Activated CD8-positive, alpha-beta T cell treated with anti-CD3 and anti-CD28 coated beads for 36 hours (primary cell): Measurements from ENCODE around the gene MRPL33. TPM values are rescaled to one million over a fixed set of nuclear protein-coding genes. Genes with fewer than 3 reads are reported as not detected.
A peak's percentile ranks its signal among the peaks of the same experiment; 100 is the strongest.

Experiments
- ATAC-seq: fragments of 200-7000 bp; cut with Tn5 transposase; one replicate; pipeline ENCODE4 v1.10.0; 2021; ENCODE audit warnings: mild to moderate bottlenecking, moderate library complexity
- CTCF ChIA-PET: fragments of 350-600 bp; sonication (Branson Sonifier 250); formaldehyde crosslinking; loops from one replicate; lab custom pipeline; 2021; ENCODE audit warnings: antibody characterized with exemption; lab: Charles Lee
- POLR2A ChIA-PET: fragments of 350-600 bp; sonication (Branson Sonifier 250); formaldehyde crosslinking; loops from one replicate; lab custom pipeline; 2021; ENCODE audit warnings: antibody characterized with exemption; lab: Charles Lee
- DNase-seq: peaks from one replicate; pipeline ENCODE4 v3.0.0-alpha.2; 2020
- H3K27ac Mint-ChIP-seq: one replicate; pipeline ENCODE4 v1.8.0; 2021; ENCODE audit warnings: mild to moderate bottlenecking, mixed read lengths
- H3K27me3 Mint-ChIP-seq: one replicate; pipeline ENCODE4 v1.8.0; 2021; ENCODE audit warnings: mixed read lengths
- H3K36me3 Mint-ChIP-seq: one replicate; pipeline ENCODE4 v1.8.0; 2021; ENCODE audit warnings: low read depth, mixed read lengths
- H3K4me1 Mint-ChIP-seq: one replicate; pipeline ENCODE4 v1.8.0; 2021; ENCODE audit warnings: low read depth, mixed read lengths
- H3K4me3 Mint-ChIP-seq: one replicate; pipeline ENCODE4 v1.8.0; 2021; ENCODE audit warnings: mild to moderate bottlenecking, moderate library complexity, mixed read lengths
- H3K9me3 Mint-ChIP-seq: one replicate; pipeline ENCODE4 v1.8.0; 2021; ENCODE audit warnings: mixed read lengths
- CTCF ChIP-seq: fragments of 200-600 bp; IDR thresholded peaks from one replicate; pipeline ENCODE4 v1.8.0; 2022; ENCODE audit warnings: antibody characterized with exemption, mild to moderate bottlenecking
- intact Hi-C: fragments of 100-400 bp; cut with micrococcal nuclease; formaldehyde crosslinking; loops from one replicate; pipeline ENCODE4 v1.10.0; 2022
- total RNA-seq, 2 experiments: library from RNA; stranded (reverse); gene quantifications; one replicate each; pipeline ENCODE4 v1.2.3, GENCODE V29; 2021

MRPL33 gene
- total RNA-seq: 10 to 100 TPM; 54.6 to 59.2 TPM

GRCh38 chr2:27771548-27772335 lies at the start of gene MRPL33:
Gene MRPL33 (plus strand): TSS chr2:27771719. CDS start chr2:27771778, 59 bp downstream.
- no peaks in the 10 kb centered on the region for H3K9me3 Mint-ChIP-seq
- ATAC-seq (peak; percentile 98), DNase-seq (peak; percentile 96)
- peaks cover 36% of the 10 kb centered on the region for H3K4me1 Mint-ChIP-seq
- no peak for TF ChIP-seq CTCF
- ChIA-PET POLR2A (interaction anchor here (0.6 to 0.7 kb wide), 2 partner anchors 10 to 27 kb away, joined by 3 read pairs; no protein-coding TSS in a partner anchor), CTCF (interaction anchor here (1.1 to 2.4 kb wide), 4 partner anchors 18 to 398 kb away, joined by 3 to 12 read pairs (median 8); no protein-coding TSS in a partner anchor)
- H3K27me3 Mint-ChIP-seq: no peaks in the 10 kb centered on the region
- peak within 1 kb of the TSS; percentile 95 for H3K4me3 Mint-ChIP-seq
- peak within 1 kb of the TSS; percentile 98 for H3K27ac Mint-ChIP-seq
- peaks cover 28% of the 10 kb centered on the region for H3K36me3 Mint-ChIP-seq
- intact Hi-C loops: loop anchor here (5.0 kb wide), 1 partner anchor 276 kb away; no protein-coding TSS in a partner anchor

- Mint-ChIP-seq H3K36me3 (no peaks in the 10 kb centered on the region), H3K27ac (peak overlapping the region; percentile 53), H3K4me3 (no peak overlapping the region), H3K4me1 (peaks cover 28% of the 10 kb centered on the region), H3K27me3 (peaks cover 10% of the 10 kb centered on the region), H3K9me3 (no peaks in the 10 kb centered on the region)
- intact Hi-C loops: no loop called here
- no peak for DNase-seq
- TF ChIP-seq CTCF: no peak
- ChIA-PET CTCF (interaction anchor here (0.9 to 4.9 kb wide), 7 partner anchors 8 to 731 kb away, joined by 3 to 40 read pairs (median 11); no protein-coding TSS in a partner anchor), POLR2A (no interaction called here)
- no peak for ATAC-seq
Measured at GRCh38 chr2:27721884-27722485, 49.5 kb upstream of the MRPL33 start.

- no peak for ATAC-seq
- ChIA-PET POLR2A (interaction anchor here (1.1 kb wide), 2 partner anchors 13 to 20 kb away, joined by 3 read pairs; no protein-coding TSS in a partner anchor), CTCF (interaction anchor here (0.6 to 4.9 kb wide), 30 partner anchors 9 to 714 kb away, joined by 3 to 40 read pairs (median 3); partner anchors contain the start of gene MRPL33)
- Mint-ChIP-seq H3K9me3 (no peaks in the 10 kb centered on the region), H3K4me1 (peaks cover 28% of the 10 kb centered on the region), H3K27me3 (peaks cover 6% of the 10 kb centered on the region), H3K27ac (no peak overlapping the region), H3K36me3 (no peaks in the 10 kb centered on the region), H3K4me3 (no peak overlapping the region)
- TF ChIP-seq CTCF: peak; percentile 77
- peak; percentile 30 for DNase-seq
- intact Hi-C loops: no loop called here
Measured at GRCh38 chr2:27723372-27724144, 48.0 kb upstream of the MRPL33 start.

GRCh38 chr2:27724191-27724590 lies 47.3 kb upstream of the MRPL33 start:
- no peak for DNase-seq
- H3K27me3 Mint-ChIP-seq: peaks cover 6% of the 10 kb centered on the region
- TF ChIP-seq CTCF: no peak
- H3K4me1 Mint-ChIP-seq: peaks cover 28% of the 10 kb centered on the region
- H3K4me3 Mint-ChIP-seq: no peak overlapping the region
- POLR2A ChIA-PET: interaction anchor here (1.1 kb wide), 2 partner anchors 12 to 20 kb away, joined by 3 read pairs; no protein-coding TSS in a partner anchor
- H3K36me3 Mint-ChIP-seq: no peaks in the 10 kb centered on the region
- H3K27ac Mint-ChIP-seq: no peak overlapping the region
- no peak for ATAC-seq
- intact Hi-C loops: no loop called here
- H3K9me3 Mint-ChIP-seq: no peaks in the 10 kb centered on the region
- CTCF ChIA-PET: interaction anchor here (0.6 to 4.9 kb wide), 13 partner anchors 8 to 684 kb away, joined by 3 to 40 read pairs (median 8); partner anchors contain the start of gene MRPL33
